ENCODE results near the gene JAKMIP1. TPM values are rescaled to one million over a fixed set of nuclear protein-coding genes. Genes with fewer than 3 reads are reported as not detected.

JAKMIP1 gene
- total and polyA plus RNA-seq, 2 of the 13 experiments (the other 11 are each of a cell fraction or from before 2014, with no cell fraction given): not detected

- H3K79me2 ChIP-seq (ENCODE audit: insufficient read depth, low read length): no peaks in the 10 kb centered on the region
- no peak overlapping the region for H3K27ac ChIP-seq (ENCODE audit: extremely low read length, insufficient read depth, low read length)
- no peaks in the 10 kb centered on the region; the same call in 1 of the 2 replicates for H3K9me3 ChIP-seq (ENCODE audit: low read length)
- no peak overlapping the region for H3K4me3 ChIP-seq (replicated peaks in 1 of 3; ENCODE audit: insufficient read depth in 1 of 3, low read depth in 2 of 3, low read length in 3 of 3)
- in situ Hi-C loops (cut with HindIII; ENCODE audit: extremely low pct_ligation_motif_present, low pct_unique_long_range_greater_than_20kb): loop anchor here (5.0 kb wide), 1 partner anchor 89 kb away; no protein-coding TSS in a partner anchor
- ChIA-PET POLR2A (no interaction called here), CTCF (ENCODE audit: low intra/inter-chr PET ratio, low total read pairs) (interaction anchor here (0.8 to 4.0 kb wide), 4 partner anchors 21 to 194 kb away, joined by 3 to 35 read pairs (median 5); no protein-coding TSS in a partner anchor)
- no peak overlapping the region for H3K9ac ChIP-seq (ENCODE audit: insufficient read depth, low read depth, low read length)
- WGBS (ENCODE audit: low lambda C conversion rate): 2% methylated on average over 9 of the region's 9 CpGs
- no TSS peak for BruUV-seq (replicated peaks)
- no peaks in the 10 kb centered on the region for H3K4me1 ChIP-seq (ENCODE audit: insufficient read depth, low read length)
- intact Hi-C loops (cut with micrococcal nuclease; ENCODE audit: unreplicated experiment): loop anchor here (1.0 to 10.0 kb wide), 2 partner anchors 89 to 196 kb away; no protein-coding TSS in a partner anchor
- H2AFZ ChIP-seq (ENCODE audit: low read length): no peak overlapping the region
- H3K4me2 ChIP-seq (ENCODE audit: low read depth, low read length): no peak overlapping the region
- H4K20me1 ChIP-seq (ENCODE audit: insufficient read depth, low read length): no peaks in the 10 kb centered on the region
- DNase-seq (ENCODE audit: low spot score) (peak; percentile 50), ATAC-seq (peak; percentile 91), FAIRE-seq (peak; percentile 63)
- H3K36me3 ChIP-seq (replicated peaks in 1 of 2; ENCODE audit: control insufficient read depth in 1 of 2, insufficient read depth in 2 of 2, low read length in 2 of 2): no peaks in the 10 kb centered on the region
- H3K27me3 ChIP-seq (ENCODE audit: control insufficient read depth in 1 of 2, insufficient read depth in 2 of 2, low read length in 2 of 2): peaks cover 6 to 42% of the 10 kb centered on the region in 2 experiments; a peak in 4 of 5 replicates
- TF ChIP-seq ZNF724P (CRISPR knock-in tag; IDR thresholded peaks at IDR 0.05; ENCODE audit: borderline replicate concordance) (no peak), ZNF607 (CRISPR knock-in tag; IDR thresholded peaks at IDR 0.05; ENCODE audit: borderline replicate concordance) (no peak), HMGXB4 (CRISPR knock-in tag; IDR thresholded peaks at IDR 0.05; ENCODE audit: borderline replicate concordance in 1 of 2, low read depth in 1 of 2) (no peak), STAG1 (CRISPR knock-in tag; IDR thresholded peaks at IDR 0.05) (peak; percentile 90), ZNF746 (CRISPR knock-in tag; IDR thresholded peaks at IDR 0.05) (no peak), ZNF710 (CRISPR knock-in tag; IDR thresholded peaks at IDR 0.05; ENCODE audit: borderline replicate concordance) (no peak), ZNF136 (CRISPR knock-in tag; IDR thresholded peaks at IDR 0.05; ENCODE audit: low read depth) (no peak), TEAD3 (CRISPR knock-in tag; optimal IDR thresholded peaks at IDR 0.05; ENCODE audit: borderline replicate concordance) (peak; percentile 89), ZNF775 (CRISPR knock-in tag; IDR thresholded peaks at IDR 0.05; ENCODE audit: borderline replicate concordance) (no peak), NFE2 (CRISPR knock-in tag; IDR thresholded peaks at IDR 0.05) (no peak), RFX5 (IDR thresholded peaks at IDR 0.05; ENCODE audit: low read depth, low read length) (peak; percentile 86), RAD21 (CRISPR knock-in tag; IDR thresholded peaks at IDR 0.05) (peak; percentile 75), ZNF850 (CRISPR knock-in tag; conservative IDR thresholded peaks at IDR 0.05) (no peak), GABPB1 (CRISPR knock-in tag; IDR thresholded peaks at IDR 0.05) (no peak)
Observed at GRCh38 chr4:5998333-5998936, 201.9 kb downstream of the JAKMIP1 start.
